SK-N-SH (cell line): ENCODE data around the gene SIK2. TPM values are rescaled to one million over a fixed set of nuclear protein-coding genes. Genes with fewer than 3 reads are reported as not detected.
A peak's percentile ranks its signal among the peaks of the same experiment; 100 is the strongest.

ENCODE experiments used
- CTCF ChIA-PET: fragments of 300-600, 350-600 bp; formaldehyde crosslinking; extraction: SDS; loops from one replicate; lab custom pipeline; 2021; lab: Yijun Ruan, JAX
- POLR2A ChIA-PET: fragments of 350-600 bp; sonication (Branson Sonifier 250); formaldehyde crosslinking; extraction: SDS; loops from one replicate; lab custom pipeline; 2020; ENCODE audit warnings: antibody characterized with exemption, inconsistent platforms; lab: Yijun Ruan, JAX
- DNase-seq: peaks from one replicate; pipeline ENCODE4 v3.0.0; 2012
- H2AFZ ChIP-seq: fragments of 200-600 bp; sonication (generic); 2 replicates; pipeline ENCODE4 v1.8.1; 2016; ENCODE audit warnings: antibody characterized with exemption, mild to moderate bottlenecking, low read depth
- H3F3A ChIP-seq: fragments of 200-600 bp; sonication (generic); replicated peaks from 2 replicates; pipeline ENCODE3; 2016; ENCODE audit warnings: antibody characterized with exemption, mild to moderate bottlenecking; ENCODE audit not compliant: insufficient read depth
- H3K27ac ChIP-seq, 2 experiments: fragments of 200-500 bp in 1 of 2; fragments of 200-600 bp in 1 of 2; sonication (Bioruptor generic) in 1 of 2; sonication (generic), shearing (Covaris generic) in 1 of 2; 2 replicates each; pipeline versions ENCODE4 v1.5.1 to v1.6.1; 2014 to 2016; ENCODE audit warnings: low read depth in 2 of 2, inconsistent platforms in 1 of 2, low read length in 1 of 2, mild to moderate bottlenecking in 1 of 2, mixed read lengths in 1 of 2
- H3K27me3 ChIP-seq: fragments of 200-600 bp; sonication (generic), shearing (Covaris generic); 2 replicates; pipeline ENCODE4 v1.6.1; 2016; ENCODE audit warnings: mixed run types; ENCODE audit not compliant: insufficient read depth
- H3K36me3 ChIP-seq, 2 experiments: fragments of 200-500 bp in 1 of 2; fragments of 200-600 bp in 1 of 2; sonication (Bioruptor generic) in 1 of 2; sonication (generic) in 1 of 2; replicated peaks in 1 of 2; 2 replicates each; pipeline versions ENCODE3 to v1.5.1; 2014 to 2016; ENCODE audit warnings: low read length in 1 of 2, mild to moderate bottlenecking in 1 of 2; ENCODE audit not compliant: insufficient read depth in 2 of 2, control insufficient read depth in 1 of 2
- H3K4me1 ChIP-seq, 2 experiments: fragments of 200-500 bp in 1 of 2; fragments of 200-600 bp in 1 of 2; sonication (Bioruptor generic) in 1 of 2; sonication (generic), shearing (Covaris generic) in 1 of 2; 2 replicates each; pipeline versions ENCODE4 v1.5.1 to v1.6.1; 2014 to 2016; ENCODE audit warnings: low read depth in 1 of 2, low read length in 1 of 2, mixed run types in 1 of 2; ENCODE audit not compliant: insufficient read depth in 2 of 2, control insufficient read depth in 1 of 2
- H3K4me2 ChIP-seq: fragments of 200-600 bp; sonication (generic), shearing (Covaris generic); 2 replicates; pipeline ENCODE4 v1.6.1; 2017; ENCODE audit warnings: mixed run types
- H3K4me3 ChIP-seq, 2 experiments: fragments of 200-500 bp in 1 of 2; fragments of 200-600 bp in 1 of 2; sonication (Bioruptor generic) in 1 of 2; sonication (generic), shearing (Covaris generic) in 1 of 2; 2 replicates each; pipeline versions ENCODE4 v1.5.1 to v1.8.1; 2014 to 2016; ENCODE audit warnings: low read depth in 2 of 2, inconsistent platforms in 1 of 2, low read length in 1 of 2, mild to moderate bottlenecking in 1 of 2, mixed read lengths in 1 of 2, moderate library complexity in 1 of 2
- H3K79me2 ChIP-seq: fragments of 200-600 bp; sonication (generic); 2 replicates; pipeline ENCODE4 v1.8.1; 2017; ENCODE audit warnings: mild to moderate bottlenecking; ENCODE audit not compliant: insufficient read depth
- H3K9ac ChIP-seq: fragments of 200-600 bp; sonication (generic); 2 replicates; pipeline ENCODE4 v1.6.1; 2017; ENCODE audit warnings: mixed run types
- H3K9me2 ChIP-seq: fragments of 200-600 bp; sonication (generic); 2 replicates; pipeline ENCODE4 v1.6.1; 2017; ENCODE audit warnings: mixed run types
- H3K9me3 ChIP-seq: fragments of 200-600 bp; sonication (generic); 2 replicates; pipeline ENCODE4 v1.6.1; 2017; ENCODE audit warnings: mixed run types, mild to moderate bottlenecking, moderate library complexity
- H4K20me1 ChIP-seq: fragments of 200-600 bp; sonication (generic); 2 replicates; pipeline ENCODE4 v1.6.1; 2017; ENCODE audit warnings: mild to moderate bottlenecking, mixed run types; ENCODE audit not compliant: insufficient read depth
- ELF1 ChIP-seq: IDR thresholded peaks from 2 replicates; pipeline ENCODE4 v1.4.0; 2012
- FOSL2 ChIP-seq: IDR thresholded peaks from 2 replicates; pipeline ENCODE4 v1.4.0; 2012; ENCODE audit warnings: low read depth, mild to moderate bottlenecking, moderate library complexity, borderline replicate concordance
- MEF2A ChIP-seq: IDR thresholded peaks from 2 replicates; pipeline ENCODE4 v1.4.0; 2012; ENCODE audit warnings: low read depth, borderline replicate concordance
- RCOR1 ChIP-seq: fragments of 150-350 bp; IDR thresholded peaks from 2 replicates; pipeline ENCODE4 v1.6.1; 2017; ENCODE audit warnings: antibody characterized with exemption, low read length
- YY1 ChIP-seq: IDR thresholded peaks from 2 replicates; pipeline ENCODE4 v1.4.0; 2012; ENCODE audit warnings: low read depth, mild to moderate bottlenecking
- WGBS: methylation state at CpG from one replicate; pipeline ENCODE4 v1.1.6; 2017; ENCODE audit warnings: low lambda C conversion rate; 5-methylcytosine and 5-hydroxymethylcytosine counted together
- polyA plus RNA-seq, 3 experiments: library from polyadenylated mRNA; depleted of rRNA; stranded (reverse); fragments of >200 nt; gene quantifications; 2 replicates each; pipeline ENCODE4 v1.2.3, GENCODE V29; 2012
- TF ChIP-seq, protein P1 (sequence below): IDR thresholded peaks from 2 replicates; pipeline ENCODE4 v1.6.1; 2012; ENCODE audit warnings: mild to moderate bottlenecking, low read depth, low read length, moderate library complexity
- TF ChIP-seq, protein P2 (sequence below): IDR thresholded peaks from 2 replicates; pipeline ENCODE4; 2012

The SIK2 gene
- polyA plus RNA-seq, 1 of the 3 experiments (the other 2 are of a cell fraction) = 8.9 TPM

DNA sequence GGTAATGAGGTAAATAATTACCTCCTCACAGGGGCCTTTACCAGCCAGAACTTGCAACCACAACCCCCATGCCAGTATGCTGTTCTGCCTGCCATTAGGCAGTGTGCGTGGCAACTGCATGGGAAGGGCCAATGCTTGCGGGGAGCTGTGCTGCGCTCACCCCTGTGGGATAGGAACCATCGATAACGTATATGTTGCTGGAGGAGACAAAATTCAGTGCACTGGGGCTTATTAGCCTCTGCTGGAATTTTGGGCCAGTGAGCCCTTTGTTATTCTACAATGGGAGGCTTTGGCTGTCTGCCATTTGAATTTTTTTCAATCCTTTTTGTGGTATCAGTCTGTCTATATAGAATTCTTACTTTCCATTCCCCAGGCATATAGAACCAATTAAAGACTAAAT, 116.6 kb downstream of the SIK2 start (continued):
- TF ChIP-seq, protein P1, sequence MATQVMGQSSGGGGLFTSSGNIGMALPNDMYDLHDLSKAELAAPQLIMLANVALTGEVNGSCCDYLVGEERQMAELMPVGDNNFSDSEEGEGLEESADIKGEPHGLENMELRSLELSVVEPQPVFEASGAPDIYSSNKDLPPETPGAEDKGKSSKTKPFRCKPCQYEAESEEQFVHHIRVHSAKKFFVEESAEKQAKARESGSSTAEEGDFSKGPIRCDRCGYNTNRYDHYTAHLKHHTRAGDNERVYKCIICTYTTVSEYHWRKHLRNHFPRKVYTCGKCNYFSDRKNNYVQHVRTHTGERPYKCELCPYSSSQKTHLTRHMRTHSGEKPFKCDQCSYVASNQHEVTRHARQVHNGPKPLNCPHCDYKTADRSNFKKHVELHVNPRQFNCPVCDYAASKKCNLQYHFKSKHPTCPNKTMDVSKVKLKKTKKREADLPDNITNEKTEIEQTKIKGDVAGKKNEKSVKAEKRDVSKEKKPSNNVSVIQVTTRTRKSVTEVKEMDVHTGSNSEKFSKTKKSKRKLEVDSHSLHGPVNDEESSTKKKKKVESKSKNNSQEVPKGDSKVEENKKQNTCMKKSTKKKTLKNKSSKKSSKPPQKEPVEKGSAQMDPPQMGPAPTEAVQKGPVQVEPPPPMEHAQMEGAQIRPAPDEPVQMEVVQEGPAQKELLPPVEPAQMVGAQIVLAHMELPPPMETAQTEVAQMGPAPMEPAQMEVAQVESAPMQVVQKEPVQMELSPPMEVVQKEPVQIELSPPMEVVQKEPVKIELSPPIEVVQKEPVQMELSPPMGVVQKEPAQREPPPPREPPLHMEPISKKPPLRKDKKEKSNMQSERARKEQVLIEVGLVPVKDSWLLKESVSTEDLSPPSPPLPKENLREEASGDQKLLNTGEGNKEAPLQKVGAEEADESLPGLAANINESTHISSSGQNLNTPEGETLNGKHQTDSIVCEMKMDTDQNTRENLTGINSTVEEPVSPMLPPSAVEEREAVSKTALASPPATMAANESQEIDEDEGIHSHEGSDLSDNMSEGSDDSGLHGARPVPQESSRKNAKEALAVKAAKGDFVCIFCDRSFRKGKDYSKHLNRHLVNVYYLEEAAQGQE = no peak
- TF ChIP-seq, protein P2, sequence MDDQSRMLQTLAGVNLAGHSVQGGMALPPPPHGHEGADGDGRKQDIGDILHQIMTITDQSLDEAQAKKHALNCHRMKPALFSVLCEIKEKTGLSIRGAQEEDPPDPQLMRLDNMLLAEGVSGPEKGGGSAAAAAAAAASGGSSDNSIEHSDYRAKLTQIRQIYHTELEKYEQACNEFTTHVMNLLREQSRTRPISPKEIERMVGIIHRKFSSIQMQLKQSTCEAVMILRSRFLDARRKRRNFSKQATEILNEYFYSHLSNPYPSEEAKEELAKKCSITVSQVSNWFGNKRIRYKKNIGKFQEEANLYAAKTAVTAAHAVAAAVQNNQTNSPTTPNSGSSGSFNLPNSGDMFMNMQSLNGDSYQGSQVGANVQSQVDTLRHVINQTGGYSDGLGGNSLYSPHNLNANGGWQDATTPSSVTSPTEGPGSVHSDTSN = no peak

DNA sequence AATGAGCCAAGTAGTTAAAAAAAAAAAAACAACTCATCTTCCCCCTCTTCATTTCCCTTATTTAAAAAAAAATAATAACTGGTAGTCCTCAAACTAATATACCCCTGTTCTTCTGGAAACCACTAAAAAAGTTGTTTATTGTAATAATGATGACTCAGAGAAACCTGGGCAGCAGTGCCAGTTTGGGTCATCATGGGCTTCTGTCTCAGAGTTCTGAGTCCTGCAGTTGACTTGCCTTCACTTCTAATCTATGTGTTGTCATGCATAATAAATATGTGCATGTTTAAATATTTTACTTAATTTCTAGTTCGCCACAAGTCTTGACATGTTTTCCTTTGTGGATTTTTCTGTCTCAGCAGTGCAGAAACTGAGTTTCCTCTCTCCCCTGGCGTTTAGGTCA, 117.1 kb downstream of the SIK2 start:
- Histone ChIP-seq H3K9me3 (no peaks in the 10 kb centered on the region), H3K27ac (peak overlapping the region in 1 of 2 experiments; percentile 41; a peak in 1 of 4 replicates), H3K36me3 (peaks cover 35 to 51% of the 10 kb centered on the region in 2 experiments), H2AFZ (no peak overlapping the region), H3F3A (peaks cover 17% of the 10 kb centered on the region), H3K4me2 (no peak overlapping the region), H3K9ac (no peak overlapping the region), H3K79me2 (no peaks in the 10 kb centered on the region), H4K20me1 (no peaks in the 10 kb centered on the region), H3K4me3 (no peak overlapping the region), H3K4me1 (peaks cover 18 to 32% of the 10 kb centered on the region in 2 experiments; a peak in 2 of 4 replicates), H3K9me2 (no peaks in the 10 kb centered on the region), H3K27me3 (no peaks in the 10 kb centered on the region)
- ChIA-PET CTCF (no interaction called here), POLR2A (no interaction called here)
- 89% methylated on average over 2 of the region's 2 CpGs for WGBS
- DNase-seq = no peak
- TF ChIP-seq MEF2A = no peak
- TF ChIP-seq, protein P1 = no peak
- no peak for TF ChIP-seq YY1
- no peak for TF ChIP-seq RCOR1
- no peak; the same call in 1 of the 2 replicates for TF ChIP-seq FOSL2
- no peak for TF ChIP-seq ELF1
